Measurements from ENCODE around the gene ATE1. TPM values are rescaled to one million over a fixed set of nuclear protein-coding genes. Genes with fewer than 3 reads are reported as not detected.

Gene ATE1
- total and polyA plus RNA-seq, 2 experiments from 2014 or later = 17.4 to 24.5 TPM

- TF ChIP-seq ZNF462 (CRISPR knock-in tag; IDR thresholded peaks at IDR 0.05) = no peak
- no peak for TF ChIP-seq ZNF114 (CRISPR knock-in tag; IDR thresholded peaks at IDR 0.05)
These were observed 38.6 kb downstream of the ATE1 start (continued) for GRCh38 chr10:121889212-121889611.

GRCh38 chr10:121886997-121887622, 40.7 kb downstream of the ATE1 start:
- Mint-ChIP-seq H3K36me3 (ENCODE audit: low read depth) (peaks cover 6% of the 10 kb centered on the region; the same call in 2 of the 3 replicates), H3K27me3 (ENCODE audit: insufficient read depth, low read depth, poor library complexity) (no peaks in the 10 kb centered on the region), H3K27ac (no peak overlapping the region), H3K9me3 (no peaks in the 10 kb centered on the region), H3K4me1 (peaks cover 29% of the 10 kb centered on the region), H3K4me3 (no peak overlapping the region)
- H2AFZ ChIP-seq = no peak overlapping the region
- peaks cover 6% of the 10 kb centered on the region for H3K79me2 ChIP-seq (replicated peaks; ENCODE audit: insufficient read depth)
- ATAC-seq = peak; percentile 70
- H3K4me1 ChIP-seq (ENCODE audit: insufficient read depth) = peaks cover 9% of the 10 kb centered on the region
- H3K4me2 ChIP-seq = no peak overlapping the region
- no peaks in the 10 kb centered on the region for H3K9me2 ChIP-seq (ENCODE audit: insufficient read depth)
- H3K27me3 ChIP-seq (ENCODE audit: insufficient read depth) = no peaks in the 10 kb centered on the region
- no peaks in the 10 kb centered on the region for H3F3A ChIP-seq (replicated peaks; ENCODE audit: low read depth)
- H4K20me1 ChIP-seq (replicated peaks; ENCODE audit: insufficient read depth) = 0 out of 2 replicates have a peak, but pooled peaks cover 5% of the 10 kb centered on the region
- H3K36me3 ChIP-seq (ENCODE audit: insufficient read depth) = no peaks in the 10 kb centered on the region
- TF ChIP-seq CTCF (conservative IDR thresholded peaks at IDR 0.05; ENCODE audit: low read depth in 2 of 2) = peak; percentile 86 to 93
- no peak for TF ChIP-seq ZNF331 (CRISPR knock-in tag; IDR thresholded peaks at IDR 0.05; ENCODE audit: low read depth)
- H3K4me3 ChIP-seq = no peak overlapping the region
- peak; percentile 85 for DNase-seq (ENCODE audit: low spot score)
- no peak overlapping the region for H3K27ac ChIP-seq (ENCODE audit: low read depth)

Data from GM23338 (cell line).